ENCODE measurements around the gene NMNAT2. TPM values are rescaled to one million over a fixed set of nuclear protein-coding genes. Genes with fewer than 3 reads are reported as not detected.

The NMNAT2 gene
- total and polyA plus RNA-seq, 2 experiments from 2014 or later: 3.6 to 10.0 TPM

GRCh38 chr1:183247931-183248330 lies 170.2 kb downstream of the NMNAT2 start:
- Mint-ChIP-seq H3K4me3 (no peak overlapping the region), H3K9me3 (peaks cover 2% of the 10 kb centered on the region; the same call in 1 of the 3 replicates), H3K27me3 (ENCODE audit: insufficient read depth, low read depth, poor library complexity) (no peaks in the 10 kb centered on the region), H3K36me3 (ENCODE audit: low read depth) (peaks cover 15% of the 10 kb centered on the region), H3K27ac (no peak overlapping the region), H3K4me1 (peaks cover 9% of the 10 kb centered on the region)
- Histone ChIP-seq H2AFZ (no peak overlapping the region), H3K27ac (ENCODE audit: low read depth) (no peak overlapping the region), H4K20me1 (replicated peaks; ENCODE audit: insufficient read depth) (no peaks in the 10 kb centered on the region), H3K4me2 (no peak overlapping the region), H3K27me3 (ENCODE audit: insufficient read depth) (no peaks in the 10 kb centered on the region), H3K9me2 (ENCODE audit: insufficient read depth) (0 out of 2 replicates have a peak, but pooled peaks cover 3% of the 10 kb centered on the region), H3F3A (replicated peaks; ENCODE audit: low read depth) (no peaks in the 10 kb centered on the region; the same call in 1 of the 2 replicates), H3K4me1 (ENCODE audit: insufficient read depth) (no peaks in the 10 kb centered on the region), H3K4me3 (no peak overlapping the region), H3K36me3 (ENCODE audit: insufficient read depth) (no peaks in the 10 kb centered on the region), H3K79me2 (replicated peaks; ENCODE audit: insufficient read depth) (no peaks in the 10 kb centered on the region)
- no peak for DNase-seq (ENCODE audit: low spot score)
- ATAC-seq: no peak
- TF ChIP-seq EZH2phosphoT487 (IDR thresholded peaks at IDR 0.05; ENCODE audit: unreplicated experiment): no peak
- no peak for TF ChIP-seq CTCF (conservative IDR thresholded peaks at IDR 0.05; ENCODE audit: low read depth in 2 of 2)
- TF ChIP-seq REST (IDR thresholded peaks at IDR 0.05; ENCODE audit: unreplicated experiment): no peak

- Histone ChIP-seq H3K4me3 (no peak overlapping the region), H3K4me1 (ENCODE audit: insufficient read depth) (no peaks in the 10 kb centered on the region), H3K4me2 (no peak overlapping the region), H4K20me1 (replicated peaks; ENCODE audit: insufficient read depth) (no peaks in the 10 kb centered on the region), H3K27ac (ENCODE audit: low read depth) (no peak overlapping the region), H3K27me3 (ENCODE audit: insufficient read depth) (no peaks in the 10 kb centered on the region), H3K9me2 (ENCODE audit: insufficient read depth) (0 out of 2 replicates have a peak, but pooled peaks cover 3% of the 10 kb centered on the region), H3K79me2 (replicated peaks; ENCODE audit: insufficient read depth) (no peaks in the 10 kb centered on the region), H3K36me3 (ENCODE audit: insufficient read depth) (0 out of 2 replicates have a peak, but pooled peaks cover 2% of the 10 kb centered on the region), H2AFZ (no peak overlapping the region), H3F3A (replicated peaks; ENCODE audit: low read depth) (no peaks in the 10 kb centered on the region)
- peaks cover 9% of the 10 kb centered on the region for H3K4me1 Mint-ChIP-seq
- no peak for ATAC-seq
- no peak overlapping the region for H3K27ac Mint-ChIP-seq
- no peaks in the 10 kb centered on the region for H3K27me3 Mint-ChIP-seq (ENCODE audit: insufficient read depth, low read depth, poor library complexity)
- H3K36me3 Mint-ChIP-seq (ENCODE audit: low read depth): peaks cover 14% of the 10 kb centered on the region
- H3K9me3 Mint-ChIP-seq: peaks cover 2% of the 10 kb centered on the region; the same call in 1 of the 3 replicates
- no peak for DNase-seq (ENCODE audit: low spot score)
- no peak overlapping the region for H3K4me3 Mint-ChIP-seq
- no peak for TF ChIP-seq STAT1 (IDR thresholded peaks at IDR 0.05; ENCODE audit: unreplicated experiment)
- TF ChIP-seq NANOG (IDR thresholded peaks at IDR 0.05; ENCODE audit: borderline replicate concordance): no peak
- no peak for TF ChIP-seq ZNF114 (CRISPR knock-in tag; IDR thresholded peaks at IDR 0.05)
- no peak for TF ChIP-seq EZH2phosphoT487 (IDR thresholded peaks at IDR 0.05; ENCODE audit: unreplicated experiment)
- no peak for TF ChIP-seq CTCF (conservative IDR thresholded peaks at IDR 0.05; ENCODE audit: low read depth in 2 of 2)
- TF ChIP-seq JUNB (IDR thresholded peaks at IDR 0.05; ENCODE audit: unreplicated experiment): no peak
- no peak for TF ChIP-seq EZH2 (IDR thresholded peaks at IDR 0.05; ENCODE audit: low read depth, unreplicated experiment)
- TF ChIP-seq CREB1 (CRISPR knock-in tag; IDR thresholded peaks at IDR 0.05; ENCODE audit: low read depth): no peak
- TF ChIP-seq POLR2AphosphoS5 (IDR thresholded peaks at IDR 0.05; ENCODE audit: low read depth): no peak
Observed at GRCh38 chr1:183247484-183247883, 170.7 kb downstream of the NMNAT2 start.
